Loucy (cell line): ENCODE results near the gene GLYATL1B.

Experiments
- H2AFZ ChIP-seq: fragments of 200-600 bp; sonication (generic); 2 replicates; pipeline ENCODE4 v1.6.0; 2016; ENCODE audit warnings: antibody characterized with exemption, mild to moderate bottlenecking, low read length, moderate library complexity
- H3F3A ChIP-seq: fragments of 200-600 bp; 2 replicates; pipeline ENCODE4 v1.6.0; 2016; ENCODE audit warnings: antibody characterized with exemption, low read depth, mild to moderate bottlenecking
- H3K27me3 ChIP-seq: fragments of 200-600 bp; sonication (generic); 2 replicates; pipeline ENCODE4 v1.6.1; 2014; ENCODE audit warnings: low read length, mild to moderate bottlenecking; ENCODE audit not compliant: insufficient read depth, poor library complexity, severe bottlenecking
- H3K36me3 ChIP-seq: fragments of 200-600 bp; sonication (generic); 2 replicates; pipeline ENCODE4 v1.6.1; 2016; ENCODE audit warnings: low read length; ENCODE audit not compliant: insufficient read depth
- H3K4me1 ChIP-seq: fragments of 200-600 bp; sonication (generic); 2 replicates; pipeline ENCODE4 v1.5.1; 2014; ENCODE audit warnings: low read length, mild to moderate bottlenecking; ENCODE audit not compliant: insufficient read depth, poor library complexity, severe bottlenecking
- H3K4me2 ChIP-seq: fragments of 200-600 bp; sonication (generic); 2 replicates; pipeline ENCODE4 v1.6.0; 2014; ENCODE audit warnings: antibody characterized with exemption, low read length, low read depth, mild to moderate bottlenecking; ENCODE audit not compliant: poor library complexity, severe bottlenecking
- H3K4me3 ChIP-seq: fragments of 200-600 bp; sonication (generic); 2 replicates; pipeline ENCODE4 v1.5.1; 2014; ENCODE audit warnings: low read length, mild to moderate bottlenecking, mixed read lengths; ENCODE audit not compliant: poor library complexity, severe bottlenecking
- H3K79me2 ChIP-seq: fragments of 200-600 bp; sonication (generic); 2 replicates; pipeline ENCODE4 v1.6.1; 2014; ENCODE audit warnings: low read length; ENCODE audit not compliant: insufficient read depth
- H3K9ac ChIP-seq: fragments of 200-600 bp; sonication (generic); 2 replicates; pipeline ENCODE4 v1.6.0; 2014; ENCODE audit warnings: mild to moderate bottlenecking, low read depth, low read length, moderate library complexity; ENCODE audit not compliant: poor library complexity, severe bottlenecking
- H3K9me2 ChIP-seq: fragments of 200-600 bp; sonication (generic); replicated peaks from 2 replicates; pipeline ENCODE4 v1.6.1; 2016; ENCODE audit warnings: low read depth, low read length, mixed read lengths
- H3K9me3 ChIP-seq: fragments of 200-600 bp; sonication (generic); 2 replicates; pipeline ENCODE4 v1.6.1; 2014; ENCODE audit warnings: mild to moderate bottlenecking, antibody characterized with exemption, low read length, low read depth; ENCODE audit not compliant: insufficient read depth
- H4K20me1 ChIP-seq: fragments of 200-600 bp; sonication (generic); 2 replicates; pipeline ENCODE4 v1.6.0; 2014; ENCODE audit warnings: antibody characterized with exemption, low read length, mild to moderate bottlenecking; ENCODE audit not compliant: insufficient read depth, poor library complexity, severe bottlenecking
- EZH2phosphoT487 ChIP-seq: fragments of 200-600 bp; IDR thresholded peaks from 2 replicates; pipeline ENCODE4 v1.6.1; 2018; ENCODE audit warnings: antibody characterized with exemption, mild to moderate bottlenecking, moderate library complexity, borderline replicate concordance
- TF ChIP-seq, protein P1 (sequence below): fragments of 200-600 bp; sonication (generic); conservative IDR thresholded peaks from 2 replicates; pipeline ENCODE4 v1.5.1; 2014; ENCODE audit warnings: mild to moderate bottlenecking, antibody characterized with exemption, low read length

Gene GLYATL1B

GRCh38 chr11:59114344-59114743 lies 28.2 kb downstream of the GLYATL1B start:
- Histone ChIP-seq H3K36me3 (peaks cover 8% of the 10 kb centered on the region; the same call in 1 of the 2 replicates), H3K4me1 (peaks cover 36% of the 10 kb centered on the region), H3K27me3 (no peaks in the 10 kb centered on the region), H3F3A (no peaks in the 10 kb centered on the region), H3K9me2 (no peaks in the 10 kb centered on the region), H3K79me2 (peaks cover 63% of the 10 kb centered on the region), H3K9me3 (peaks cover 17% of the 10 kb centered on the region; the same call in 1 of the 2 replicates), H3K4me3 (no peak overlapping the region), H3K4me2 (no peak overlapping the region), H4K20me1 (no peaks in the 10 kb centered on the region), H3K9ac (no peak overlapping the region), H2AFZ (no peak overlapping the region)
- TF ChIP-seq, protein P1, sequence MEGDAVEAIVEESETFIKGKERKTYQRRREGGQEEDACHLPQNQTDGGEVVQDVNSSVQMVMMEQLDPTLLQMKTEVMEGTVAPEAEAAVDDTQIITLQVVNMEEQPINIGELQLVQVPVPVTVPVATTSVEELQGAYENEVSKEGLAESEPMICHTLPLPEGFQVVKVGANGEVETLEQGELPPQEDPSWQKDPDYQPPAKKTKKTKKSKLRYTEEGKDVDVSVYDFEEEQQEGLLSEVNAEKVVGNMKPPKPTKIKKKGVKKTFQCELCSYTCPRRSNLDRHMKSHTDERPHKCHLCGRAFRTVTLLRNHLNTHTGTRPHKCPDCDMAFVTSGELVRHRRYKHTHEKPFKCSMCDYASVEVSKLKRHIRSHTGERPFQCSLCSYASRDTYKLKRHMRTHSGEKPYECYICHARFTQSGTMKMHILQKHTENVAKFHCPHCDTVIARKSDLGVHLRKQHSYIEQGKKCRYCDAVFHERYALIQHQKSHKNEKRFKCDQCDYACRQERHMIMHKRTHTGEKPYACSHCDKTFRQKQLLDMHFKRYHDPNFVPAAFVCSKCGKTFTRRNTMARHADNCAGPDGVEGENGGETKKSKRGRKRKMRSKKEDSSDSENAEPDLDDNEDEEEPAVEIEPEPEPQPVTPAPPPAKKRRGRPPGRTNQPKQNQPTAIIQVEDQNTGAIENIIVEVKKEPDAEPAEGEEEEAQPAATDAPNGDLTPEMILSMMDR, result no peak
- no peak for TF ChIP-seq EZH2phosphoT487

DNA sequence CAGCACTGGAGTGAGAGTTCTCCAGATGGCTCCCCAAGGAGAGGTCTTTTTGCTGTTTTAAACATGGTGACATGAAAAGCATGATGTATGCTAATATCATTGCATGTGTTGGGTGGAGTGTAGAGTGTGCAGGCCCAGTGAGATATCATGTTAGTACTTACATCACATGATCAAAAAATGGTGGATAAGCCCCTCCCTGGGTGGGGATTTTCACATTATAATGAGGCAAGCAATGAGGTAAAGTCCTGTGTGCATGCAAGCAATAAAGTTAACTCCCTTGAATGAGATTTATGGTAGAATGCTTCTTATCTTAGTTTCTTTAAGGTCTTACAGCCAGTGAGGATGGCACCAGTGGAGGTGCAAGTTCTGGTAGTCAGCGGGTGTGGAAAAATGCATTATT lies 29.4 kb downstream of the GLYATL1B start:
- H3K9me3 ChIP-seq, result peaks cover 17% of the 10 kb centered on the region; the same call in 1 of the 2 replicates
- TF ChIP-seq, protein P1, result no peak
- TF ChIP-seq EZH2phosphoT487, result no peak
- peaks cover 12% of the 10 kb centered on the region; the same call in 1 of the 2 replicates for H3K36me3 ChIP-seq
- no peak overlapping the region for H3K4me2 ChIP-seq
- H3K79me2 ChIP-seq, result peaks cover 52% of the 10 kb centered on the region
- no peak overlapping the region for H2AFZ ChIP-seq
- peaks cover 26% of the 10 kb centered on the region for H3K4me1 ChIP-seq
- no peak overlapping the region for H3K4me3 ChIP-seq
- H3F3A ChIP-seq, result no peaks in the 10 kb centered on the region
- no peaks in the 10 kb centered on the region for H3K27me3 ChIP-seq
- no peaks in the 10 kb centered on the region for H3K9me2 ChIP-seq
- H3K9ac ChIP-seq, result no peak overlapping the region
- no peaks in the 10 kb centered on the region for H4K20me1 ChIP-seq

GRCh38 chr11:59117774-59118173 lies 31.7 kb downstream of the GLYATL1B start:
- Histone ChIP-seq H3K79me2 (peaks cover 31% of the 10 kb centered on the region; the same call in 1 of the 2 replicates), H3F3A (no peaks in the 10 kb centered on the region), H4K20me1 (no peaks in the 10 kb centered on the region), H3K4me1 (peaks cover 8% of the 10 kb centered on the region), H3K27me3 (no peaks in the 10 kb centered on the region), H3K36me3 (peaks cover 12% of the 10 kb centered on the region; the same call in 1 of the 2 replicates), H3K4me3 (no peak overlapping the region), H2AFZ (no peak overlapping the region), H3K9me3 (peaks cover 17% of the 10 kb centered on the region; the same call in 1 of the 2 replicates), H3K9me2 (no peaks in the 10 kb centered on the region), H3K4me2 (no peak overlapping the region), H3K9ac (no peak overlapping the region)
- TF ChIP-seq, protein P1, result no peak
- no peak for TF ChIP-seq EZH2phosphoT487
